Liver (tissue), 3 donors: ENCODE data around the gene ERFL.

Experiments used
- CTCF ChIP-seq: fragments of 150-350 bp; IDR thresholded peaks from 2 replicates; pipeline ENCODE4 v1.5.1; 2017; ENCODE audit warnings: improper control_type of control experiment, low read depth, low read length; ENCODE audit not compliant: missing input control
- EGR1 ChIP-seq, 2 donors: IDR thresholded peaks; 2 replicates each; pipeline ENCODE4 v1.6.1; 2016 to 2018; ENCODE audit warnings: antibody characterized with exemption in 2 of 2, low read depth in 2 of 2
- HNF4A ChIP-seq, 2 donors: conservative IDR thresholded peaks; 2 replicates each; pipeline ENCODE4 v1.6.1; 2016; ENCODE audit warnings: antibody characterized with exemption in 2 of 2, mild to moderate bottlenecking in 2 of 2
- MAX ChIP-seq: IDR thresholded peaks from 2 replicates; pipeline ENCODE4 v1.6.1; 2016; ENCODE audit warnings: antibody characterized with exemption
- RAD21 ChIP-seq, 2 donors: IDR thresholded peaks; 2 replicates each; pipeline ENCODE4 v1.6.1; 2016; ENCODE audit warnings: antibody characterized with exemption in 2 of 2, mild to moderate bottlenecking in 2 of 2
- RXRA ChIP-seq, 2 donors: IDR thresholded peaks; 2 replicates each; pipeline ENCODE4 v1.6.1; 2017 to 2018; ENCODE audit warnings: antibody characterized with exemption in 2 of 2, mild to moderate bottlenecking in 1 of 2
- SP1 ChIP-seq: IDR thresholded peaks from 2 replicates; pipeline ENCODE4 v1.6.1; 2018; ENCODE audit warnings: antibody characterized with exemption, mild to moderate bottlenecking
- TAF1 ChIP-seq: conservative IDR thresholded peaks from 2 replicates; pipeline ENCODE4 v1.6.1; 2016; ENCODE audit warnings: antibody characterized with exemption, mild to moderate bottlenecking
- donor health status: healthy.
- donor health status: healthy.

GRCh38 chr19:41926028-41926762 is 2.1 kb downstream of the ERFL start:
- TF ChIP-seq CTCF (no peak), TAF1 (no peak), HNF4A (conservative IDR thresholded peaks at IDR 0.05) (no peak), RXRA (IDR thresholded peaks at IDR 0.05) (no peak), MAX (no peak), EGR1 (IDR thresholded peaks at IDR 0.05; ENCODE audit: low read depth in 2 of 2) (no peak), SP1 (no peak), RAD21 (IDR thresholded peaks at IDR 0.05) (no peak)
